ENCODE measurements around the gene ERICH2.
"Not testable (repeated sequence)": the region's sequence is repeated elsewhere in the genome, so short reads cannot be mapped to it uniquely, and the experiment has no call there.

ERICH2 gene, protein sequence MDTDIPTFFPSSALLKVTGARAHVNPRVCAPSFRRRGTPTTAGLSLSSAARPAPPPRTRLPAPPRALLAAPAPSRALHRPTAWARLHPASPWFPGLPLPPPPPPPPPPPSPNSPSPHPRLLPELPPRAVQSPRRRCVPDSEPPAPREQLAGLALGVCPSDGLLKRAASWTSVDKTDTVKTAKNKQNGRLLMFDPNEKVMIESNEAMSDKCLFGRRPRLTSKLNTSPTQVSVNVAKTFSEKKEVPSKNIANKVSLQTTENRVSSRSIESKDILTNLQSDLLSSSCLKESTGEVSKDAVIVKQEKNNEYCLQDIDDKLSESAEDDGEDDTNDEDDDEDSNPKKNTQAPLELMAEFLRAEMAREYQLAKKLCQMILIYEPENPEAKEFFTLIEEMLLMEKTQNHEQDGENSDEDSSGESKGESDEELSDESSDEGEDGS

DNA sequence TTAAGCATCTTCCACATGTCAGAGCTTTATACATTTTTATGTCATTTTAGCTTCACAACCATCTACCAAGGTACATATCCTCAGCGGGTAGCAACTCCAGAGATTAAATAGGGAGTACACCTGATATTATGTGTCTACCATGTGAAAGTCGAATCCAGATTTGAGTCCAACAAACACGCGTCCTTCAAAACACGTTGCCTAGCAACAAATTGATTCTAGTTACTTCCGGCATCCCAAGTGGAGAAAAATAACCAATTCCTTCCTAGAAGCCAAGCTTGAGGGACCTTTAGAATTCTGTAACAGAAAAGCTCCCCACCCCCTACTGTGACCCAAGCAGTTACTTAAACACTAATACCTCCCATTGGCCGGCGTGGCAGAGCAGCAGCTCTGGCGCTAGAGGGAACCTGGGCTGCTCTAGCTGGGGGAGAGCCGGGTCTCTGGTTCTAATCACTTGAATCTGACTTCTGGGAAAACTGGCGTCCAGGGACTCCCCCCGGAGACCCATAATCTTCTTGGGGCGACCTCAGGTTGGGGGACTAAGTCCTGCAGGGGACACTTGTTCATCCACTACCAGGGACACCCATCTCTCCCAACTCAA is at the start of gene ERICH2:
Gene ERICH2 (plus strand): TSS at position 371 of the 598 bp plus-strand sequence. CDS start 304 bp downstream, outside the sequence.
- peak; percentile 79 for DNase-seq

DNA sequence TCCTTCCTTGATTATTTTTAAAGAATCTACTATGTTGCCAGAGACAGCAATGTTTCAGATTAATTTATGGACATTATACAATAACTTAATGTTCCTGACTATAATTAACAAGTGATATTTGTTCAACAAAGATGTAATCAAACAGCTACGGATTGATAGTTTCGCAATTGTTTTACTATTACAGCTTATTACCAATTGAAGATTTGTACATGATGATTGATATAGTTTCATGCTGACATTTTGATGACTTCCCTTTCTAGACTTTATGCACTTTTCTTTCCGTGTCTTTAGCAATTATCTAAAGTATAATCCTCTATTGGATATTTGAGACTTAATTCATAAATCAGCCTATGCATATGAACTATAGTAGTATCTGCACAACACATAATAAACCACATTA is 48.5 kb upstream of the ERICH2 start:
- no peak for DNase-seq

DNA sequence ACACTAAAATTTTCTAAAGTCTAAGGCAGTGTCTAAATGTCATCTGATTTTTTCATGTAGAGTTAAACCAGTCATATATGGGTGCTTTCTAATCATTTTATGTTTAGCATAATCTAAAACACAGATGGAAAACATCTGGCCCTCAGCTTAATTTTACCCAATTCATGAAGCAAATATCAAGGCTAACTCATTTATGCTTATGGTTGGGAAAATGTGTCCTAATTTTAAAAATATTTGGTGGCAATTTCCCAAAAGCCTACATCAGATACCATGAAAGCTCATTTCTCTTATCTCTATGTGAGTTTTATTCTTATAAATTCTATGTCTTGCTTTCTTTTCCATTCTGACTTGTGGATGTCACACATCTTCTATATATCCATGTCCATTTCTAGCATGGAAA is 47.9 kb upstream of the ERICH2 start:
- DNase-seq = no peak

DNA sequence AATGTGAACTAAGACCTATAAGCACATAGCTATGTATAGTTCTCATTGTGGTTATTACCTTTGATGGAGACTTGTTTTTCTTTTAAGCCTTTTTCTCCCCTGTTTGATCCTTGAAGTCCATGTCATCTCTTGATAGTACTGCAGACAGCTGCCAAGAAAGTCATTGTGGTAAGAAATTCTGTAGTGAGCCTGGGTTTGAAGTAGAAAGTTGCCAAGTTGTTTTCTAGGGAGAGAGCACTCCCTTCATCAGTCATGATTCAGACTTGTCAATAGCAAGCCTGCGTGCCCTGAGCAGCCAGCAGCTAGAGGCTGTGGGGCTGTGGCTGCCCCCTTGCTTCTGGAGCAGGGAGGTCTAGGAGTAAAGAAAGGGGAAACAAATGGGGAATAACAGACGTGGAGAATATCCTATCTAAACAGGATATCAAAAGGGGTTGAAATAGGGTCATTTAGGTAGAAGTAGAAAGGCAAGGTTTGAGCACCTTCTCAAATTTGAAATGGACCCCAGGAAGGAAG is 46.7 kb upstream of the ERICH2 start:
- DNase-seq = no peak

DNA sequence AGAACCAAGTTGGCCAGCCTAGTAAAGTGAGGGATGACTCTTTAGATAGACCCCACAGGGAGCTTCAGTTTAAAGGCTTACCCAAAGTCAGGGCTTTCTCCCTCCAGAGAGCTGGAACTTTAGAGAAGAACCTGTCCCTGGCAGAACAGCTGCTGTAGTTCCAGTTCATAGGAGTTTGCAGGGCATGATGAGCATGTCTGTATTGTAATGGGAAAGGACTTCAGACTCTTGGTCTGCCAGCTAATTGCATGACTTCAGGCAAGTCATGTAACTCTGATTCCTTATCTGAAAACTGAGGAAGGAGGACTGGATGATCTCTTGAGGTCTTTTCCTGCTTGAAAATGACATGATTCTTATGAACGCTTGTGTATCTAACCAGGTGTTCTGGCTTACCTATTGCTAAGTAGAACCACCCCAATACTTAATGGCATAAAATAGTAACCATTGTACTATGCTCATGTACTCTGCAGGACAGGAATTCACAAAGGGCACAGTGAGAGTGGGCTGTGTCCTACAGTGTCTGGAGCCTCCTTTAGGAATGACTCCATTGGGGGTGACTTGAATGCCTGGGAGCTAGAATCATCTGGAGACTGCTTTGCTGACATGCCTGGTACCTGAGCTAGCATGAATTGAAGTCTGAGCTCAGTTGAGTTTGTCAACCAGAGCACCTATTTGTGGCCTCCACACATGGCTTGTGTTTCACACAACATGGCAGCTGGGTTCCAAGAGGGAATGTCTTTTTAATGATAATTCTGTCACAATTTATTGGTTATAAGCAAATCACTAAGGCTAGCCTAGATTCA is 36.2 kb upstream of the ERICH2 start:
- DNase-seq = no peak

DNA sequence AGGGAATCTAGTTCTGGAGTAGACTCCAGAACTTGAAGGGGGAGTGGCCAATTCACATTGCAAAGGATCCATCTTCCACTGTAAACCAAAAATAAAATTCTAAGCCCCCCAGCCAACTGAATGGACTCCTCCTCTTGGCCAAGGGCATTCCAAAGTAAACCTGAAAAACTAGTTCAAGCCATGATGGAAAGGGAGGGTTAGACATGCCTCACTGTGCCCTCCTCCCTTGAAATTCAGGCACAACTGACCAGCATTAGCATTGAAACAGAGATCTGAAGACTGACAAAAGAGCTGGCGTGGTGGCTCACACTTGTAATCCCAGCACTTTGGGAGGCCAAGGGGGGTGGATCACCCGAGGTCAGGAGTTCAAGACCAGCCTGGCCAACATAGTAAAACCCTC is 35.6 kb upstream of the ERICH2 start:
- not testable (repeated sequence) for DNase-seq

DNA sequence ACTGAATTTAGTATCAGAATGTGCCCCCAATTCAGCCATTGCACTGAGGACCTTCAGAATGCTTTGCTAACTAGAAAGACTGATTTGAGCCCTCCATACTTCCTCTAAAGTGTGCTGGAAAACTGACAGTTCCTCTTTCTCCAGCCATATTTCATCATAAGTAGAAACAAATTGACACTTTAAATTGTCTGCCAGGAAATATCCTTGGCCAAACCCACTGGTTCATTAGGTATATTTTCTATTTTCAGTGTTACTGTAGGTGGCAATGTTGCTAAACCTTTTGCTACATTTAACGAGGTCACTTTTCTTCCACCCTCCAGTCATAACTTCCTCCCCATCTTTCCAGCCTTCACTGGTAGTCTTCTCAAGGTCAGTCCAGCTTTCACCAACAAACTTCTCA is 33.5 kb upstream of the ERICH2 start:
- no peak for DNase-seq

DNA sequence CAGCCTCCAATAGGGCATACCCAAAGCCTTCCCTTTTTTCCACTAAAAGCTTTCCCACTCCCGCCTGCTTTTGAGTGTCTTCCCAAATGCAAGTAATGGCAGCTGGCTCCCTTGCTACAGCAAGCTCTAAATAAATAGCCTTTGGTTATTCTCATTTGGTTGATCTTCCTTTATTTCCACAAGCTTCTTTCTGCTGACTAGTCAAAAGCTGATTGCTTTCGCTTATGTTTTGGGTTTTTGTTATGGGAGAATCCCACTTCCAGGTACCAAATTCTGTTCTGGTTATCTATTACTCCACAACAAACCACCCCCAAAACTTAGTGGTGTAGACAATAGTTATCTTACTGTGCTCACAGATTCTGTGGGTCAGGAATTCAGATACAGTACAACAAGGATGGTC is 32.8 kb upstream of the ERICH2 start:
- DNase-seq = no peak

DNA sequence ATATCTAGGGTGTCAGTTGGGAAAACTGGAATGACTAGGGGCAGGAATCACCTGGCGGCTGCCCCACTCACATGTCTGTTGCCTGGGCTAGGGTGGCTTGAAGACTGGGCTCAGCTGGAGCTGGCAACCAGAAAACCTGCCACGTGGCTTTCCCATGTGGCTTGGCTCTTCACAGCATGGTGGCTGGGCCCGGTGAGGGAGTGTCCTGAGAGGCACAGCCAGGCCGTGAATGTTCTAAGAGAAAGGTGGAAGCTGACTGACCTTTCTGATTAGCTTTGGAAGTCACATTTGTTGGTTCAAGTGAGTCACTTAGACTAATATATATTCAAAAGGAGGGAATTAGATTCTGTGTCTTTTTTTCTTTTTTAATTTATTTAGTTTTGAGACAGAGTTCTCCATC is 32.4 kb upstream of the ERICH2 start:
- no peak for DNase-seq

DNA sequence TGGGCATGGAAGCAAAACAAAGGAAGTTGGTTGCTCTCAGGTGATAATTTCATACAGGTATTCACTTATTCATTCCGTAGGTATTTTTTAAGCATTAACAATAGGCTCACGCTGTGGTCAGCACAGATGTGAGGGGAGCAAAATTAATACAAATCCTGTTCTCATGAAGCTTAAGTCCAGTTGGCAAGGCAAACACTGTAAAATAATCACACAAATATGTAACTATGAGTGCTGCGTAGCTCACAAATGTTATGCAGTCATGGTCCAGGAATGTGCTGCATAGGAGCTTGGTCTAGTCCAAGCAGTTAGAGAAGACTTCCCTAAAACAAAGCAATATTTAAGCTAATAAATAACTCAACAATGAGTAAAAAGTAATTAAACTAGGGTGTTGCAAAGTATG is 31.1 kb upstream of the ERICH2 start:
- DNase-seq = no peak

DNA sequence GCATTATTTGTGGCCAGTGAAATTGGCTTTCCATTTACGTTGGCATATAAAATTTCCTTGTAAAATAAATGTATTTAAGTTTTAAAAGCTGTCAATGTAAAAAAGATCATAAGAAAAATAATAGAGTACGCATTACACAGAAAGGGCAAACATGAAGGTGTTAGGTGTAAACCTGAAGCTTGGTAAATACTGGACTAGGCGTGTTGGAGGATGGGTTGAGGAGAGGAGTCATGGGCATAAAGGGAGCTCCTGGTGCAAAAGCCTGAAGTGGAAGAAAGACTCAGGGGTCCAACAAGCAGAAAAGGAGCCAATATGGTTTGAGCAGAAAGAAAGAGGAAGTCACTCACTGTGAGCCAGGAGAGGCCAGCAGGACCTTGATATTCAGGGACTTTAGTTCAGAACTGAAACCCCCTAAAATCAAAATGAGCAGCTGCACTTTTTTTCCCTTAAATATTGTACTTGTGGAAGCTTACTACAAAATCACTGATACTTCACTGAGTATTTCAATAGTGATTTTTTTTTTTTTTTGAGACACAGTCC is 30.6 kb upstream of the ERICH2 start:
- peak; percentile 36 for DNase-seq

DNA sequence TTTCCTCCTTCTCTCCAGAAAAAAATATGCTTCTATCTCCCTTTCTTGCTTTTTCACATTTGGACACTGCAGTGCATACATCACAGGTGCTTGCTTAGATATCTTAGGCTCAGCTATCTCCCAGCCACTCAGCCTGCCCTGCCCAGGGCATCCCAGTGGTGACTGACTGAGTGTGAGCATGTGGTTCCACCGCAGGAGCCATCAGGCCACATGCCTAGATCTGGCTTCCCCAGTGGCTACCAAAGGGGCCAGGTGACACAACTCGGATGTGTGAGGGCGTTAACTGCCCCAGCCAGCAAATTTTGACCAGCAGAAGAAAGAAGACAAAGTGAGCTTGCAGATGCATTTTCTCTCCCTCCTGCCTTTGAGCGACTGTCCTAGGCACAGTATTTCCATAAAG is 29.5 kb upstream of the ERICH2 start:
- DNase-seq = no peak

DNA sequence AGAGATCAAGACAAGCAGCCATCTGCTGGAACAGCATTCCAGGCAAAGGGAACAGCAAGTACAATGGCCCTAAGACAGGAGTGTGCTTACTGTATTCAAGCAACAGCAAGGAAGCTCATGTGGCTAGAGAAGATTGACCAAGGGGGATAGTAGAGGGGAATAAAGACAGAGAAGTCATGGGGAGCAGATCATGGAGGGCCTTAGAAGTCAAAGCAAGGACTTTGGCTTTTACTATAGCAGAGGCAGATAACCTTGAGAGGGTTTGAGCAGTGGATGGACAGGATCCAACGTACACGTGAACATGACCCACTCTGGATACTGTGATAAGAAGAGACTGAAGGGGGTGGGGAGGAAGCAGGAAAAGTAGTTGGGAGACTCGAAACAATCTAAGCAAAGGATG is 28.2 kb upstream of the ERICH2 start:
- no peak for DNase-seq

DNA sequence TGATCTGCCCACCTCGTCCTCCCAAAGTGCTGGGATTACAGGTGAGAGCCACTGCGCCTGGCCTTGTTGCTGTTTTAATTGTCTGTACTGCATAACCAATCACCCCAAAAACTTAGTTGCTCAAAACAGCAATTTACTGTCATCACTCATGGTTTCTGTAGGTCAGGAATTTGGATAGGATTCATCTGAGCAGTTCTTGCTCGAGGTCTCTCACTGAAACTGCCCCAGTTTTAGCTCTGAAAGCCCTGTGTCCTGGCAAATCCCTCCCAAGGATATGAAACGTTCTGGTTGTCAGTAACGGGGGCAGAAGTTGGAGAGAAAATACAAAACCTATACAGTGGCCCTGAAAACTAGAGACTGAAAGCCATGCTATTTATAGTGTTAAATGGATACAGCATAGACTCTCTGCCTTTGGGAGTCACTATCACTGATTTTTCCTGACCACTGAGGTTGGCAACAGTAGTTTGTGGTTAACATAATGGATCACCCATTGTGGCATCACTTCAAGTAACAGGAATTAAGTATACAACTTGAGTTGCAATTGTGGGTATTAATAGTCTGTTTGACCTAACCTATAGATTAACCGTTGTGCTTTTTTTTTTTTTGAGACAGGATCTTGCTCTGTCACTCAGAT is 27.2 kb upstream of the ERICH2 start:
- DNase-seq = no peak

DNA sequence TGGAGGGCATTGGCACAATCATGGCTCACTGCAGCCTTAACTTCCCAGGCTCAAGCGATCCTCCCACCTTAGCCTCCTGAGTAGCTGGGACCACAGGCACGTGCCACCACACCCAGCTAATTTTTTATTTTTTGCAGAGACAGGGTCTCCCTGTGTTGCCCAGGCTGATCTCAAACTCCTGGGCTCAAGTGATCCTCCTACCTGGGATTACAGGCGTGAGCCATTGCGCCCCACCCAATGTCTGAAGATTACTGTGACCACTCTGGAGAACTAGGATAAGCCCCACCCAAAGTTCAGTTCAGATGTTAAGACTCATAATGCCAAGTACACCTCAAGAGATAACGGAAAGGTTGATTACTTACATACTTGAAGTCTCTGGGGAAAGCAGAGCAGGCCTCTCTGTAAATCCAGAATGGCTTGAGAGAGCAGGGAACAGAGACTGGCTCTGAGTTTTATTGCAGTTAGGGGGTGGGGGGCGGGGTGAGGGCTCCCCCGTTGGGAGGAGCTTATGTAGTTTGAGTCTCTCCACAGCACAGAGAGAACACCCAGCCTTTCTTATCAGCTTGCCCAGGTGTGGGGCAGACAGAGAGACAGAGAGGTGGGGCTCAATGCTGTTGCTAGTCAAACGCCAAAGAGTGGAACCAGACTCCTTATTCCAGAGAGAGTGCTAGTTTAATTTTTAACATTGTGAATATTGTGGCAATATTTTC is 26.5 kb upstream of the ERICH2 start:
- DNase-seq = peak; percentile 59

DNA sequence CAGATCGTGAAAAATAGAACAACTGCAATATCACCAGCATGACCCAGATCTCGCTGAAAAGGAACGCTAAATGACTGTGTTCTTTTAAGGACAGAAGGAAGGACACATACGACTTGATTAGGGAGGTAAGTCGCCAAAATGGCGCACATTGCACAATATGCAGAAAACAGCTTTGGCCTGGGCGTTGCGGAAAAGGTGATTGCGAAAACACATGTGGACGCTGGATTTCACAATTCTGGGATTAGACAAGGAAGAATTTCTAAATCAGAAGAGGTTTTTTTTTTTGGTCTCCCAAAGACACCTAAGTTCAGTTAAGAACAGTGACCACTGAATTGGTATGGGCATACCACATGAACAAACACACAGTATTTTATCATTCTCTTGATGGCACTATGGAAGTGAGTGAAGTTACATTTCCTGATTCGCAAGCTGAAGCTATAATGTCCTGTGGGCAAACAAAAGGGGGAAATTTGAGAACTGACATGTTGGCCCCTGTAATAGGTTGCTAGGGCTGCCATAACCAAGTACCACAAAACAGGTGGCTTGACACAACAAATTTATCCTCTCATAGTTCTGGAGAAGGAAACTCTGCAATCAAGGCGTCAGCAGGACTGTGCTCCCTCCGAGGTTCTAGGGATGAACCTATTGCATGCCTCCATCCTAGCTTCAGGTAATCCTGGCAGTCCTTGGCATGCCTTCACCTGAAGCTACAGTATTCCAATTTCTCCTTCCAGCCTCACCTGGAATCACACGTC is 25.8 kb upstream of the ERICH2 start:
- DNase-seq = no peak

DNA sequence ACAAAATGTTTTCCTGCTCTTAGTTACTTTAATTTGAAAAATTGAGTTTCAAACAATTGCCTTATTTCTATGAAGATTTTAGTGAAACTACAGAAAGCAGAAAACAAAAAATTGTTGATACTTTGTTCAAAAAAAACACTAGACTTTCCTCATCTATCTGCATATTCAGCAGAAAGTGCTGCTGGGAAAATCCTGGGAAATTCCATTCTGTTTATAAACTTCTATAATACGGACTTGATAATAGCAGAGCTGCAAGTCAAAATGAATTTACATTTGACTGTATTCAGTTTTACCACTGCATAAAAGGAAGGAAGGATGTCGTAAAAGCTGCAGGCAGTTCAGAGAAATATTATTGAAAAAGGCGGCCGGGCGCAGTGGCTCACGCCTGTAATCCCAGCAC is 24.9 kb upstream of the ERICH2 start:
- no peak for DNase-seq

DNA sequence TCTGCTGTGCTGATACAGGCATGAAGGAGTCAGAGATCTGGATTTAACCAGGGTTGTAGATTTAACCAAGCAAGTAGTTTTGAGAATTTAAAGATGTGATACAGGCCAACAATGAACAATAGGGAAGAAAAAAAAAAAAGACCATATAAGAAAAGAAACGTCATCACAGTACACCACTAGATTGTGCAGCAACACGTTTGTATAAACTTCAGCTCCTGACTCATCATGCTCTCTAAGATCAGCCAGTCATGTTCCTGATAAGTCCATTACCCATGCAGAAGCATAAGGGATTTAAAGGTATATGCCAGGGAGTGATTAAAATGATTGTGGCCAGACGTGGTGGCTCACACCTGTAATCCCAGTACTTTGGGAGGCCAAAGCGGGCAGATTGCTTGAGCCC is 22.3 kb upstream of the ERICH2 start:
- no peak for DNase-seq

DNA sequence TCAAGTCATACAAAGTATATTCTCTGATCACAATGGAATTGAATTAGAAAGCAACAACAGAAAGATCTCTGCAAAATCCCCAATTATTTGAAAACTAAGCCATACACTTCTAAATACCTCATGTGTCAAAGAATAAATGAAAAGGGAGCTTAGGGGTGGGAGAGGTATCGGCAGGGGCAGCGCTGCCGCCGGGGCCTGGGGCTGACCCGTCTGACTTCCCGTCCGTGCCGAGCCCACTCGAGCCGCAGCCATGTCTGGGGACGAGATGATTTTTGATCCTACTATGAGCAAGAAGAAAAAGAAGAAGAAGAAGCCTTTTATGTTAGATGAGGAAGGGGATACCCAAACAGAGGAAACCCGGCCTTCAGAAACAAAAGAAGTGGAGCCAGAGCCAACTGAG is 18.6 kb upstream of the ERICH2 start:
- DNase-seq = not testable (repeated sequence)

DNA sequence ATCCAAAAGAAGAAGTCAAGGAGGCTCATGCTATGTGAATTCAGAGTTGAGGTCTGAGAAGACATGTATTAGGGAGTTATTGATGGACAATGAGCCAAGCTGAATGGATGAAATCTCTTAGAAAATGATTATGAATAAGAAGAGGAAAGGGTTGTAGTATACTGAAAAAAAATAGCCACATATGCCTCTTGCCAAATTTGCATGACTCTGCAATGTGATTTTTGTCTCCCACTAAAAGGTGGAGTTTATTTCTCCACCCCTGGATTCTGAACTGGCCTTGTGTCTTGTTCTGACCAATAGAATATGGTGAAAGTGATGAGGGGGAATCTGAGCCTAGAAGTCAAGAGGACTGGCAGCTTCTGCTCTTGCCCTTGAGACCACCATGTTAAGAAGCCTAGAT is 8.6 kb upstream of the ERICH2 start:
- DNase-seq = no peak

DNA sequence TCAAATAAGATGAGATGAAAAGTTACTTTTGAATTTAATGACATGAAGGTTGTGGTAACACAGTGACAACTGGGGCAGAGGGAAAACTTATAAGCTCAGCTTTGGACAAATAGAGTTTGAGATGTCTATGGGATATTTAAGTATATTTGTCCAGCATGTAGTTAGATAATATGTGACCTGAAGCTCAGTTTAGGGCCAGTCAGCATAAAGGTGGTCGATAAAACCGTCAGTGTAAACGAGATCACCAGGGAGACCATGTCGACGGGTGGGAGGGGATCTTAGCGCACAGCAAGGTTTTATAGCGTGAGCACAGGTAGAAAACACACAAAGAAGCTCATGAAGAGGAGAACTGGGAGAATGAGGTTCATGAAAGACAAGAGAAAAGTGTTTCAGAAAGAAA is 7.4 kb upstream of the ERICH2 start:
- DNase-seq = no peak

All from hematopoietic multipotent progenitor cell treated with erythropoietin and hydrocortisone succinate and interleukin-3 and kit ligand, for 4 days (in vitro differentiated cells).